GM12872 (cell line): ENCODE measurements around the gene LSM2.

Experiments used
- CTCF ChIP-seq: IDR thresholded peaks from 3 replicates; pipeline ENCODE4 v1.5.1; 2011; ENCODE audit warnings: low read depth, mild to moderate bottlenecking, low read length, moderate library complexity; ENCODE audit not compliant: insufficient read depth

LSM2 gene

GRCh38 chr6:31760790-31761189 is 46.0 kb downstream of the LSM2 start:
- TF ChIP-seq CTCF = no peak

- no peak for TF ChIP-seq CTCF
Measured at GRCh38 chr6:31758281-31758680, 48.5 kb downstream of the LSM2 start.

- TF ChIP-seq CTCF = no peak
Measured at GRCh38 chr6:31752739-31753319, 53.9 kb downstream of the LSM2 start.

- TF ChIP-seq CTCF = no peak
Measured at GRCh38 chr6:31750411-31751022, 56.2 kb downstream of the LSM2 start.

GRCh38 chr6:31749301-31750036 is 57.3 kb downstream of the LSM2 start:
- TF ChIP-seq CTCF = no peak
